ENCODE results near the gene RBM4B.

- TF ChIP-seq CTCF (conservative IDR thresholded peaks at IDR 0.05; ENCODE audit: low read depth, low read length): no peak
- TF ChIP-seq POLR2A (IDR thresholded peaks at IDR 0.05; ENCODE audit: low read depth, low read length): no peak
- TF ChIP-seq RCOR1 (IDR thresholded peaks at IDR 0.05; ENCODE audit: insufficient replicate concordance, low read length): no peak
- TF ChIP-seq FOS (IDR thresholded peaks at IDR 0.05; ENCODE audit: low read depth, low read length): no peak
- TF ChIP-seq CEBPB (IDR thresholded peaks at IDR 0.05; ENCODE audit: low read depth, low read length): no peak
- TF ChIP-seq ELK1 (IDR thresholded peaks at IDR 0.05; ENCODE audit: borderline replicate concordance, low read depth, low read length): no peak
- TF ChIP-seq USF2 (IDR thresholded peaks at IDR 0.05; ENCODE audit: low read depth, low read length): no peak
- no peak for TF ChIP-seq RAD21 (IDR thresholded peaks at IDR 0.05; ENCODE audit: low read length)
- TF ChIP-seq NFE2L2 (IDR thresholded peaks at IDR 0.05; ENCODE audit: low read depth, low read length): no peak
Measured at GRCh38 chr11:66676931-66677598, 622 bp downstream of the RBM4B start.
